ENCODE results near the gene PROM2.

Gene PROM2

DNA sequence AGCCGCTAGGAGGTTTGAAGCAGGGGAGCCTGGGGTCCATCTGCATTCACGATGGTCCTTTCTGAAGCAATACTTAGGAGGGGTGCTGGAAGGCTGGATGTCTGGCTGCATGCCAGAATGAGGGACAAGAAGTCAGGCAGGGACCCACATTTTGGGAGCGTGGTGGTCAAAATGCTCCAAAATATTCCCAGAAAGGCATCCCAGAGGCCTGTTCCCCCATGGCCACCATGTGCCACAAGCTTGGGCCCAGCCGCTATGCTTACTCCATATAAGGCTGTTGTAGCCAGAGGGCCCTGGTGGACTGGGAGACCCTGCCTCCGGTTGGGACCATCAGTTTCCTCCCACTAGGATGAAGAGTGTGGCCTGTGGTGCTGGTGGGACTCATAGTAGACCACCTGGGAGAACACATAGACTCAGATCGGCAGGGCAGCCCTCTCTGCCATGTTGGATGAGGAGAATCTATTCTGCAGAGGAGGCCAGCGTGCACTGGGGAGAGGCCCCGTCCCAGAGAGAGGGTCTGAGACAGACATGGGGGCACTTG, 3.6 kb upstream of the PROM2 start:
- TF ChIP-seq, protein P1, sequence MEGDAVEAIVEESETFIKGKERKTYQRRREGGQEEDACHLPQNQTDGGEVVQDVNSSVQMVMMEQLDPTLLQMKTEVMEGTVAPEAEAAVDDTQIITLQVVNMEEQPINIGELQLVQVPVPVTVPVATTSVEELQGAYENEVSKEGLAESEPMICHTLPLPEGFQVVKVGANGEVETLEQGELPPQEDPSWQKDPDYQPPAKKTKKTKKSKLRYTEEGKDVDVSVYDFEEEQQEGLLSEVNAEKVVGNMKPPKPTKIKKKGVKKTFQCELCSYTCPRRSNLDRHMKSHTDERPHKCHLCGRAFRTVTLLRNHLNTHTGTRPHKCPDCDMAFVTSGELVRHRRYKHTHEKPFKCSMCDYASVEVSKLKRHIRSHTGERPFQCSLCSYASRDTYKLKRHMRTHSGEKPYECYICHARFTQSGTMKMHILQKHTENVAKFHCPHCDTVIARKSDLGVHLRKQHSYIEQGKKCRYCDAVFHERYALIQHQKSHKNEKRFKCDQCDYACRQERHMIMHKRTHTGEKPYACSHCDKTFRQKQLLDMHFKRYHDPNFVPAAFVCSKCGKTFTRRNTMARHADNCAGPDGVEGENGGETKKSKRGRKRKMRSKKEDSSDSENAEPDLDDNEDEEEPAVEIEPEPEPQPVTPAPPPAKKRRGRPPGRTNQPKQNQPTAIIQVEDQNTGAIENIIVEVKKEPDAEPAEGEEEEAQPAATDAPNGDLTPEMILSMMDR (IDR thresholded peaks at IDR 0.05; ENCODE audit: borderline replicate concordance, insufficient read depth, low read depth, low read length), result no peak

DNA sequence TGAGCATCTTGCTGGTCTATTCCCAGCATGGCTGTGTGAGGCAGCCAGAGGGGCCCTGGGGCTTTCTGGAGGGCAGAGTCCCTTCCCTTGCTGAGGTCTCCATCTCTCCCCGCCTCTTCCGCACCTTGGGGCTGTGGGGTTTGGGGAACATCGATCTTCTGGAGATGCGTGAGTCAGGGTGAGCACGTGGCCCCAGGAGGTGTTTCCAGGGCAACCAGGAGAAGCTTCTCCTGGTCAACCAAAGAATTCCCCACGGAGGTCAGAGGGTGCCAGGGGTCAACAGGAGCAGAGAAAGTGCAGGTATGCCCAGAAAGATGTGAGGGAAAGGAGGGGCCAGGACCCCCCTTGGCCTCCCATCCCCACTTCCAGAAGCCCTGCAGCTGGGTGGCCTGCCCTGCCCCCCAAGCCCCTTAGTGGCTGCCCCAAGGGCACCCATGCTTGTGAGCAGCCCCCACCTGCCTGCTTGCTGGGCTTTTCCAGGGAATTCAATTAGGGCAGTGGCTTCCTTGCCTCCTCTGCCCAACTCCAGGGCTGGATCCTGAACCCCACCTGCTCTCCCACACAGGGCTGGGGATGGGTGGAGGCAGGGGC, 2.8 kb upstream of the PROM2 start:
- TF ChIP-seq, protein P1 (IDR thresholded peaks at IDR 0.05; ENCODE audit: borderline replicate concordance, insufficient read depth, low read depth, low read length), result no peak

More for the DNA sequence above, 3.6 kb upstream of the PROM2 start:
- H3K4me3 ChIP-seq (ENCODE audit: low read depth, low read length), result no peak overlapping the region

DNA sequence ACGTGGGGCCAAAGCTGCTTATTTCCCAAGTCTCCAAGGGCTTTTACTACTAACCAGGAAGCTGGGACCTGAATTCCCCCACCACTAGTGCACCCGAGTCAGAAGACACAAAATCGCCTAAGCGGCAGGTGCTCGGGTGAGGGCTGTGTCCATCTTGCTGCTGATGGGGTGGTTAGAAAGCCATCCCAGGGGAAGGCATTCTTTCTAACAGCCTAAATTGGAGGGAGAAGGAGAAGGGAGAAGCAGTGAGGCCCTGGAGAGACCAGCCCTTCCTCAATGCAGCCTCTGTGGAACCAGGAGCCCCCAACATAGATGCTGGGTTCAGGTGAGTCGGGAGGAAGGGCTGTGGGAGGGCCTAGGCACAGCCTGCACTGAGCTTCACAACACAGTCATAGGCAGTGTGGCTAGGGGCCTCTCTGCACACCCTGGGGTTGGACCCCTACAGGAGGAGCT, 1.9 kb upstream of the PROM2 start:
- H3K4me3 ChIP-seq (ENCODE audit: low read depth, low read length), result no peak overlapping the region
- TF ChIP-seq, protein P1 (IDR thresholded peaks at IDR 0.05; ENCODE audit: borderline replicate concordance, insufficient read depth, low read depth, low read length), result no peak

More for the DNA sequence above, 2.8 kb upstream of the PROM2 start:
- H3K4me3 ChIP-seq (ENCODE audit: low read depth, low read length), result no peak overlapping the region

DNA sequence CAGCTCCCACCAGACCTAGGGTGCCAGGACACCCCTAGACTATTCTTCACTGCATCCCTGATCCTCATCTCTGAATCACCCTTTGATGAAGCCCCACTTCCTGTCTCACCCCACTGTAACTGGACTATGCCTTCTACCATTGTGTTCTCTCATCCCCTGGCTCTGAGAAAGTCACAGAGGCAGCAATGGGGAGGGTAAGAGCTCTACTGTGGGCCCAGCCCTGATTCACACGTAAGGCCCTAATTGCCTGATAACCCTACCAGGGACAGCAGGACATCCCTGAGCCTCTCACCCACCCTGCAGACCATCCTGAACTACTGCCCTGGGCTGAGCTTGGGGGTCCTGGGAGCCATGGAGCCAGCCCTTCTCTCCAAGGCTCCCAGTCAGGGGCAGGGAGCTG, 1.5 kb upstream of the PROM2 start:
- no peak overlapping the region for H3K4me3 ChIP-seq (ENCODE audit: low read depth, low read length)
- TF ChIP-seq, protein P1 (IDR thresholded peaks at IDR 0.05; ENCODE audit: borderline replicate concordance, insufficient read depth, low read depth, low read length), result no peak

DNA sequence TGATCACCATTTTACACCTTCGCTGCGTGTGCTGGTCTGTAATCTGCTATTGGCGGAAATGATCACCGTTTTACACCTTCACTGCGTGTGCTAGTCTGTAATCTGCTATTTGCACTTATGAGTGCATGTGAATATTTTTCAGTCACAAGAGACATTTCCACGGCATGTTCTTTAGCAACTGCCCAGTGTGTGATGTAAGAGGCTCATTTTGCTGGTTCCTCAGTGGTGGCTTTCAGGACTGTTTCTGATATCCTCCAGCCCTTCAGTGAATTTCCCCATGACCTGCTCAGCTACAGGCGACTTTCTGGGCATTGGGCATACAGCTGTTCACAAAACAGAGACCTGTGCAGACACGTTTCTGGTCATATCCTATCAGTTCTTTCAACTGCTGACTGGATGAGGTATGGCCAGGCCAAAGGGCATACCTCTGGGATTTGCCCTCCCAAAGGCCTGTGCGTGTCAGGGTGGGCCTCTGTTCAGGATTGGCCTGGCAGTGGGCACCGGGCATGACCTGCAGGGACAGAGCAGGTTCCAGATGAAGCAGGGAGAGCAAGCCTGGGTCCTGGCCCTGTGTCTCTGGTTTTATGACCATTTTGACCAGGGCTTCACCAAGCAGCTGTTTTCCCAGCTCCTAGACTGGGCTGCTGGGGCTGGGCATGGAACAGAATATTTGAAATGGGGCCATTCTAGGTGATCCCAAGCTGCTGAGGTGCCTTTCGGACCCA, 521 bp upstream of the PROM2 start:
- no peak overlapping the region for H3K4me3 ChIP-seq (ENCODE audit: low read depth, low read length)
- TF ChIP-seq, protein P1 (IDR thresholded peaks at IDR 0.05; ENCODE audit: borderline replicate concordance, insufficient read depth, low read depth, low read length), result no peak

DNA sequence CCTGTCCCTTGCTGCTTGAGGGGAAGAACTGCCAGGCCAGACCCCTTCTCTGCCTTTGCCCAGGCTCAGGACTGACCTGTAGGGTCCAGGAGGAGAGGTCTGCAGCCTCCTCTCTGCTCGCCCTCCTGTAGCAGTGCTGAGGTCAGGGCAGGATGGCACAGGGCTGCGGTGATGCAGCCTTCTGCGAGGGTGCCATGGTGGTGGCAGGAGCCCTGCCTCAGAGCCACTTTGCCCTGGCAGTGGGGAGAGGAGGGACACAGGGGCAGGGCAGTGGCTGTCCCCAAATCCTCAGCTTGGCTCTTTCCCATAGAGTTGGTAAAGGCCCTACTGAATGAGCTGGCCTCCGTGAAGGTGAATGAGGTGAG, 884 bp downstream of the PROM2 start:
- H3K4me3 ChIP-seq (ENCODE audit: low read depth, low read length), result no peak overlapping the region
- TF ChIP-seq, protein P1 (IDR thresholded peaks at IDR 0.05; ENCODE audit: borderline replicate concordance, insufficient read depth, low read depth, low read length), result no peak

Measured in GM12875 (cell line).